Activated CD4-positive, alpha-beta T cell treated with anti-CD3 and anti-CD28 coated beads, Interleukin-2, amount 50 U/mL, for 16 hours (primary cell): Measurements from ENCODE around the gene MRPS18A.
"Not testable (repeated sequence)": the region's sequence is repeated elsewhere in the genome, so short reads cannot be mapped to it uniquely, and the experiment has no call there.

Source experiments
- DNase-seq: peaks from one replicate; pipeline ENCODE4 v3.0.0-alpha.2; 2020

The MRPS18A gene

GRCh38 chr6:43716099-43716498 is 28.5 kb upstream of the MRPS18A start:
- DNase-seq, result no peak

- no peak for DNase-seq
Measured at GRCh38 chr6:43715056-43715788, 27.6 kb upstream of the MRPS18A start.

GRCh38 chr6:43714311-43715055 is 26.9 kb upstream of the MRPS18A start:
- DNase-seq, result no peak

DNA sequence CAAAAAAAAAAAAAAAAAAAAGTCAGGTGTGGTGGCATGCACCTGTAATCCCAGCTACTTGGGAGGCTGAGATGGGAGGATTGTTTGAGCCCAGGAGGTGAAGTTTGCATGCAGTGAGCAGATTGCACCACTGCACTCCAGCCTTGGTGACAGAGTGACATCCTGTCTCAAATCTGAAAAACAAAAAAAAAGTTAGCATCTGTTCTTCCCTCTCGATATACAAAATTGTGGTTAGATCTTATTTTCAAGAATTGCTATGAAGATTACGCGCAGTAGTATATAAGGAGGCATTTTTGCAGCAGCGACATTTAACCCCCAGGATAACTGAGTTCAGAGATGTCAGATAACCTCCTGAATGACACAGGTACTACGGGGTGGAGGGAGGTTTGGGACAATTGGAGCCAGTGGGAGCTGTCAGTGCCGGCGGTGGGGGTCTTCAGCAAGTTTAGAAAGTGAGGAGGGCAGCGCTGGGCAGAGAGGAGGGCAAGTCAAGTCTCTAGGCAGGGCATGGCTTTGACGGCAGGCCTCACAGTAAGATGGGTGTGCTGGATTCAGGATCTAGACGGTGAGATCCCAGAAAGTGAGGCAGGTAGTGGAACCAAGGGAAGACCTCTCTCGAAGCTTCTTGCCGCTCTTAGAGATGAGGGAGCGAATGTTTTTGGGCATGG is 26.2 kb upstream of the MRPS18A start:
- DNase-seq, result no peak

GRCh38 chr6:43712579-43712978 is 25.0 kb upstream of the MRPS18A start:
- DNase-seq, result no peak

- DNase-seq, result no peak
Measured at GRCh38 chr6:43710576-43710975, 23.0 kb upstream of the MRPS18A start.

DNA sequence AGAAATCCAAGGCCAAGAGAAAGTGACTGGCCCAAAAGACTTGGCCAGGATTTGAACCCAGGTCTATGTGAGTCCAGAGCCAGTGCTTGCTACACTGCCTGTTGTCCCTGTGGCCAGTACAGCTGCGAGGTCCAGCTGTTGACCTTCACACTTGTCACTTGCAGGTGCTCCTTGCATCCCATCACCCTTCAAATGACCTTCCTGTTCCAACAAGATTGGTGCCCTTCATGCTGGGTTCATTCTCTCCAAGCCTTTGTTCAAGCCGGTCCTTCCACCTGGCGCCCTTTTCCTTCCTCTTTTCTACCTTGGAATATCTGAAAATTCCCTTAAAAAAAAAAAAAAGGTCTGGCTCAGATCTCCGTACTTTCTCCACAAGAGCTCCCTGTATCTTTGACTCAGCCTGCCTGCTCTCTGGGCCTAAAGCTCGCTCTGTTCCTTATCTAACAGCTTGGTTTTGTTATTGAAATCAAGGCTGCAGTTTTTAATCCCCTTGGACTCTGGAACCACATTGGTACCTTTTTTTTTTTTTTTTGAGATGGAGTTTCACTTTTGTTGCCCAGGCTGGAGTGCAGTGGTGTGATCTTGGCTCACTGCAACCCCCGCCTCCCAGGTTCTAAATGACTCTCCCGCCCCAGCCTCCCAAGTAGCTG is 22.2 kb upstream of the MRPS18A start:
- no peak for DNase-seq

DNA sequence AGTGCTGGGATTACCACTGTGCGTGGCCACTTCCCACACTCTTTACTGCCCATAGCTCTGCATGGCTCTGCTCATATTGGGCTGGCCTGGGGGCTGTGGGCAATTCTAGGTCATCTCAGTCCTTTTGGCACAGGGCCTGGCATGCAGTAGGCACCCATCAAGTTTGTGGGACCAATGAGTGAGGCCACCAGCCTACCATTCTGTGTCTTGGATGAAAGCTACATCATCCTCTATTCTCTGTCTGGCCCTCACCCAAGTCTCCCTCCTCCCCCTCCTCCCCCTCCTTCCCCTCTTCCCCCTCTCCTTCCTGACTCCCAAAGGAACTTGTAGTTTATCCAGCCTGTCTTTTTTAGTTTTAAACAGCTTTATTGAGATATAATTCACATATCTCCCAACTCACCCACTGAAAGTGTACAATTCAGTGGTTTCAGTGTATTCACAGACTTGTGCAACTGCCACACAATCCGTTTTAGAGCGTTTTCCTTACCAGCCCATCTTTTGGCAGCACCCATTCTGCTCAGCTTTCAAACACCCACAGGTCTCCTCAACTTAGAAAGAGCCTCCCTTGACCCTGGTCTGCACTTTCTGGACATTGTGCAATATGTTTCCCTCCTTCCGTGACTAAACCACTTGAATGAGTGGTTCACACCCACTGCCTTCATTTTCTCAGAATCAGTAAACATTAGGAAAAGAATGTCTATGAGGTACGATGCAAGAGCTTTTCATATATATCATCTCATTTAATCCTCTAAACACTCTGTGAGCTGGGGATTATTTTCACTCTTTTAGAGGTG is 21.5 kb upstream of the MRPS18A start:
- DNase-seq, result peak; percentile 55

DNA sequence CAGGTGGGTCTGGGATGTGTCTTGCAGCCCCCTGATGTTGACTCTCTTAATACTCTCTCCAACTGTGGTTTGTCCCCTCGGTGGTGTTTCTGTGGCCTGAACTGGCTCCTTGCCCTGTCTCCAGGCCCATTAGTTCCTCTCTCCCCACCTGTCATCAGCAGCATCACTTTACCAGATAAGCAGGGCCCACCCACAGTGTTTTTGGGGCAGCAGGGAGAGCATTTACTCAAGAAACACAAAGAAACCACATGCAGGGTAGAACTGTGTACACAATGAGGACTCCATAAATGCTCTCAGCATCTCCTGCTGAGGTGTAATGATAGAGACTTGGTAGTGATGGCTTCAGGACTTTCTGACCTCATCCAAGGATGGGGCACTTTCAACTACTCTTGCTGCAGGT is 20.2 kb upstream of the MRPS18A start:
- no peak for DNase-seq

GRCh38 chr6:43707269-43707668 is 19.7 kb upstream of the MRPS18A start:
- no peak for DNase-seq

- DNase-seq, result no peak
Measured at GRCh38 chr6:43706788-43707187, 19.2 kb upstream of the MRPS18A start.

GRCh38 chr6:43705996-43706395 is 18.4 kb upstream of the MRPS18A start:
- DNase-seq, result no peak

DNA sequence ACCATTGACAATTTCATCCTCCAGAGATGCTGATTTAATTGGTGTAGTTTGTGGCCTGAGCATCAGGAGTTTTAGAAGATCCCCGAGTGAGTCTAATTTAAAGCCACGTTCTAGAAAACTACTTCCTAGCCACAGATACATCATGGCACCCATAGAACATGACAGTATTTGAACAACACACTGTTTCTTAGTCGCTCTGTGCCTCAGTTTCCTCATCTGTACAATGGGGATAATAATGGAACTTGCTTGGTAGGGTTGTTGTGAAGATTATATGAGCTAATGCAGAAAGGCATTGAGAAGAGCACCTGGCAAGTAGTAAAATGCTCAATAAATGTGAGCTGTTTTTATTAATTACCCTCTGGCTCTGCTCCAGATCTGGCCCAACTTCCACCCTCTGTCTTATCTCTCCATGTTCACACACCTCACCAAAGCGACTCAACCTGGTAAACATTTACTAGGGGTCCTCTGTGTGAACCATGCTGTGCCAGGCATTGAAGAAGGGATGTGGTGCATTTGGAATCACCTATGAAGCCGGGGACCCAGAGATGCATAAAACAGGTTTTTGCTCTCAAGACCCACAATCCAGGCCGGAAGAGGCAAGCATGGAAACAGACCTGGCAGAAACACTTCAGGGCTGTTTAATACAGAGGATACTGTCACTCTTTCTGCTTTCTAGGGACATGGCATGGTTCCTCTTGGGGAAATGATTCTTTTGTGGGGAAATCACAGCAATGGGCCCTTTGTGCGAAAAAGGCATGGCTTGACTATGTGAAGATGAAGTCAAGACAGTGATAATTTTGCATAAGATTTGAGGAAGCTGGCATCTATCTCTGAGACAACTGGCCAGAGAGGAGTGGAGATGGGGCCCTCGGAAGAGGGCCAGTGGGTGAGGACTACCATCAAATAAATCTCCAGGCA is 16.2 kb upstream of the MRPS18A start:
- no peak for DNase-seq

DNA sequence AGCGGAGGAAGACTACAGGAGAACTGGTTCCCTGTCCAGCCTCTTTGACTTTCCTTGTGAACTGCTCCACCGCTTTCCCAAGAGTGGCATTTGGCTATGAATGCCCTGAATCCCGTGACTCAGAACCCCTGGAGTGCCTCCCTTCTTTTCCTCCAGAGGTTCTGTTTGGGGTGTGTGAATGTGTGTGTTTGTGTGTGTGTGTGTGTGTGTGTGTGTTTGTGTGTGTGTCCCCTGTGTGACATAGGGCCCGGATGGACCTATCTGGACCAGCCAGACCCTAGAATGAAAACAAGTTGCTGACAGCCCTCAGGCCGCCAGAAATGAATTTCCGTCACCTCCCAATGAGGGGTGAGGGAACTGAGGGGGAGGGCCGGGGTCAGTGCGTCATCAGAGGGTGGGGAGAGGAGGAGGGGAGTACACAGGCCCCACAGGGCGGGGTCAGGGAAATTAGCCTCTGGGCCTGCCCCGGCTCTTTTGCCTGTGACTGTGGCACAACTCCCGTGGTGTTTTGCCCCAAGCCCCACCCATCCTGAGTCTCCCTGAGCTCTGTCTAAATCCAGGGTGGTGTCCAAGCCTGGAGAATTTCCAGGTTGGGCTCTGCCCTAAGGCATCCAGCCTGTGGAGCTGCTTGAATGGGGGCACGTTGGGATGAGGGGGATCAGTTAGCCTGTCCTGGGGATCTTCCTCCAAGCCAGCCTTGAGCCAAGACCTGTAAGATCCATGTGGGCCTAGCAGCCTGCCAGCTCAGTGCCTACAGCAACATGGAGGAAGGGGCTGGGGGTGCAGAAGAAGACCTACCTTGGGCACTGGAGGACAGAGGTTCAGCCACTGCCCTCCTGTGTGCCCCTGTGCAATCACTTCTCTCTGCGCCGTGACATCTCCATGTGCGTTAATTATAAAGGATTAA is 15.2 kb upstream of the MRPS18A start:
- no peak for DNase-seq

GRCh38 chr6:43702171-43702533 is 14.6 kb upstream of the MRPS18A start:
- no peak for DNase-seq

DNA sequence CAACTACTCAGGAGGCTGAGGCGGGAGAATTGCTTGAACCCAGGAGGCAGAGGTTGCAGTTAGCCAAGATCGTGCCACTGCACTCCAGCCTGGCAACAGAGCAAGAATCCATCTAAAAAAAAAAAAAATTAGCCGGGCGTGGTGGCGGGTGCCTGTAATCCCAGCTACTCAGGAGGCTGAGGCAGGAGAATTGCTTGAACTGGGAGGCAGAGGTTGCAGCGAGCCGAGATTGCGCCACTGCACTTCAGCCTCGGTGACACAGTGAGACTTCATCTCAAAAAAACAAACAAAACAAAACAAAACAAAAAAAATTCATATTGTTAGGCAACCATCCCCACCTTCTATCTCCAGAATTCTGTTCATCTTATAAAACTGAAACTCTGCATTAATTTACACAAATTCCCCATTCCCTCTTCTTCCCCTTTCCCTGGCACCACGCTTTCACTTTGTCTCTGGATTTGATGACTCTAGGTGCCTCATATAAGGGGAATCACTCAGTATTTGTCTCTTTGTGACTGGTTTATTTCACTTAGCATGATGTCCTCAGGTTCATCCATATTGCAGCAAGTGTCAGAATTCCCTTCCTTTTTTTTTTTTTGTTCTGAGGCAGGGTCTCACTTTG is 13.5 kb upstream of the MRPS18A start:
- not testable (repeated sequence) for DNase-seq

DNA sequence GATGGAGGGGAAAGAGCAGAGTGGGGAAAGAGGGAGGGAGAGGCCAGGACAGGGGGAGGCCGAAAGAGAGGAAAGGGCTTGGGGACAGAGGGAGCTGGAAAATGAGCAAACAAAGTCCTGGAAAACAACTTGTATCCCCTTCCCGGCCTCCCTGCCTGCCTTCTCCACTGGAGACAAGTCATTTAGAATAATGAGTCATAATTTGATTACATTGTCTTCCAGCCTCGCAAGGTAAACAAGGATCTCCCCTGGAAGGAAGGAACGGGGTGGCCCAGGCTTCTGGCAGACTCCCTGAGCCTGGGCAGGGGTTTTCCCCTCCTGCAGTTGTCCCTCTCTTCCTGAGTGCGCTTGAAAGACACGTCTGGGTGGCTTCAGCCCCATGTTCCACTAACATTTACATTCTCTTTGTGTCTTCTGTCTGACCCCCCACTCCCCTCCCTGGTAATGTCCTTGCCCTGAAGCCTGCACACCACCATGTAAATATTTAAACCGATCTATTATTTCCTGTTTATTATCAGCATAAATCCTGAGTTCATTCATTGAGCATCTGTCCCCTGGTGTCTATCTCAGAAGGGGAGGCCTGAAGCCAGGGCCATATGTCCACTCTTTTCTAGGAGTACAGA is 12.1 kb upstream of the MRPS18A start:
- DNase-seq, result no peak

DNA sequence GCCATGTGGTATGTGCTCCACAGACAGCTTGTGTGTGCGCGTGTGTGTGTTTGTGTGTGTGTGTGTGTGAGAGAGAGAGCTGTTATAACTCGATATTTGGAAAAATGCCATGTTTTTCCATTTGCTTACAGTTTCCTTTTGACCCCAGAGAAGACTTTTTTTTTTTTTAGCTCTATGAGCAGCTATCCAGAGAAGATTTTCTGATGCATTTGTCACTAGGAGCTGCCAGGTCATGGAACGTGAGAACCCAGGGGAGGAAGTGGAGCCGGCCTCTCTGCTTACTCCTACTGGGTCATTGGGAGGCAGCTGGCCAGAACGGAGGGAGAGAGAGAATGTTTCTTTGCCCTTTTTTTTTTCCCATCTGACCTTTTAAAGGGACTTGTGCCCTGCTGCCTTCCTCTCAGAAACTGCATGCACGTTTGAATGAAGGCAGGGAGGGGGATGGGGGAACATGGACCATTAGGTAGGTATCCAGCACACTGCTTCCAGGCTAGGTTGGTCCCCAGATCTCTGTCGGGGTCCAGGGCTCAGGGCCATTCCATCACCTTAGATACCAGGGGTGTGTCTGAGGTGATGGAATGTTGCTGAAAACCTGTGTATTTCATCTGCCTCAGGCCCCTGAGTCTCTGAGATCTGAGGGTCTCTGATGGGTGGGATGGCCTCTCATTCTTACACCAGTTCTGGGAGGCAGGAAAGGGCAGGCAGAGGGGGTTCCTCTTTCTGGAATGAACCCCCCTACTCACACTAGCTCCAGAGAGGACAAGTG is 11.2 kb upstream of the MRPS18A start:
- DNase-seq, result no peak

DNA sequence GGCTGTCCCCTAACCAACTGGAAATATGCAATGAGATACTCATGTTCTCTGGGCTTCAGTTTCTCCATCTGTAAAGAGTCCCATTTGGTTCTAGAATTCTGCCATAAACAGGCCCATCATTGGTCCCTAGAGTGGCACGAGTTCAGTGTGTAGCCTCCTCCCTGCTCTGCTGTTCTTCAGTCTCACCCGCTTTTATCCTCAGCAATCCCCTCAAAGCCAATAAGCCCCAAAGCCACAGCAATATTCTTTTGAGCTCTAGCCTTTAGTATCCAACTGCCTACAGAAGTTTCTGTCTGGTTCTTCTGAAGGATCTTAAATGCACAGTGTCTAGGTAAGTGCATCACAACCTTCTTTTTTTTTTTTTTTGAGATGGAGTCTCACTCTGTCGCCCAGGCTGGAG is 9.8 kb upstream of the MRPS18A start:
- DNase-seq, result no peak
